ENCODE data around the gene SLC22A16. TPM values are rescaled to one million over a fixed set of nuclear protein-coding genes. Genes with fewer than 3 reads are reported as not detected.

Gene SLC22A16
- total RNA-seq, 1 experiment from 2014 or later: not detected

GRCh38 chr6:110523451-110524021 is 47.1 kb upstream of the SLC22A16 start:
- Mint-ChIP-seq H3K4me1 (ENCODE audit: insufficient read depth, unreplicated experiment) (peaks cover 7% of the 10 kb centered on the region), H3K36me3 (ENCODE audit: insufficient read depth, unreplicated experiment) (peaks cover 5% of the 10 kb centered on the region), H3K4me3 (ENCODE audit: unreplicated experiment) (no peak overlapping the region), H3K27ac (ENCODE audit: low read depth, unreplicated experiment) (no peak overlapping the region), H3K9me3 (ENCODE audit: unreplicated experiment) (no peaks in the 10 kb centered on the region), H3K27me3 (ENCODE audit: insufficient read depth, unreplicated experiment) (no peaks in the 10 kb centered on the region)
- intact Hi-C loops (cut with micrococcal nuclease): no loop called here
- no peak for TF ChIP-seq CTCF (IDR thresholded peaks at IDR 0.05; ENCODE audit: unreplicated experiment)
- POLR2A ChIA-PET: no interaction called here
- CTCF ChIA-PET: no interaction called here
- no peak for DNase-seq (ENCODE audit: unreplicated experiment)
- BruUV-seq (replicated peaks): no TSS peak

GRCh38 chr6:110522427-110522826 is 46.0 kb upstream of the SLC22A16 start:
- Mint-ChIP-seq H3K27ac (ENCODE audit: low read depth, unreplicated experiment) (no peak overlapping the region), H3K36me3 (ENCODE audit: insufficient read depth, unreplicated experiment) (peaks cover 5% of the 10 kb centered on the region), H3K9me3 (ENCODE audit: unreplicated experiment) (no peaks in the 10 kb centered on the region), H3K4me1 (ENCODE audit: insufficient read depth, unreplicated experiment) (peaks cover 8% of the 10 kb centered on the region), H3K27me3 (ENCODE audit: insufficient read depth, unreplicated experiment) (no peaks in the 10 kb centered on the region), H3K4me3 (ENCODE audit: unreplicated experiment) (no peak overlapping the region)
- CTCF ChIA-PET: no interaction called here
- BruUV-seq (replicated peaks): no TSS peak
- POLR2A ChIA-PET: no interaction called here
- DNase-seq (ENCODE audit: unreplicated experiment): no peak
- intact Hi-C loops (cut with micrococcal nuclease): no loop called here
- TF ChIP-seq CTCF (IDR thresholded peaks at IDR 0.05; ENCODE audit: unreplicated experiment): no peak

- Mint-ChIP-seq H3K27ac (ENCODE audit: low read depth, unreplicated experiment) (no peak overlapping the region), H3K27me3 (ENCODE audit: insufficient read depth, unreplicated experiment) (no peaks in the 10 kb centered on the region), H3K36me3 (ENCODE audit: insufficient read depth, unreplicated experiment) (peaks cover 5% of the 10 kb centered on the region), H3K9me3 (ENCODE audit: unreplicated experiment) (no peaks in the 10 kb centered on the region), H3K4me3 (ENCODE audit: unreplicated experiment) (no peak overlapping the region), H3K4me1 (ENCODE audit: insufficient read depth, unreplicated experiment) (peaks cover 12% of the 10 kb centered on the region)
- TF ChIP-seq CTCF (IDR thresholded peaks at IDR 0.05; ENCODE audit: unreplicated experiment): no peak
- no TSS peak for BruUV-seq (replicated peaks)
- DNase-seq (ENCODE audit: unreplicated experiment): no peak
- intact Hi-C loops (cut with micrococcal nuclease): no loop called here
- ChIA-PET CTCF (interaction anchor here (0.6 kb wide), 2 partner anchors 478 to 1521 kb away, joined by 3 to 5 read pairs; no protein-coding TSS in a partner anchor), POLR2A (interaction anchor here (0.8 kb wide), 1 partner anchor 1140 kb away, joined by 3 read pairs; no protein-coding TSS in a partner anchor)
Measured at GRCh38 chr6:110520992-110521543, 44.7 kb upstream of the SLC22A16 start.

GRCh38 chr6:110520209-110520965 is 44.0 kb upstream of the SLC22A16 start:
- Mint-ChIP-seq H3K27ac (ENCODE audit: low read depth, unreplicated experiment) (no peak overlapping the region), H3K9me3 (ENCODE audit: unreplicated experiment) (no peaks in the 10 kb centered on the region), H3K4me1 (ENCODE audit: insufficient read depth, unreplicated experiment) (peaks cover 12% of the 10 kb centered on the region), H3K4me3 (ENCODE audit: unreplicated experiment) (no peak overlapping the region), H3K27me3 (ENCODE audit: insufficient read depth, unreplicated experiment) (no peaks in the 10 kb centered on the region), H3K36me3 (ENCODE audit: insufficient read depth, unreplicated experiment) (peaks cover 5% of the 10 kb centered on the region)
- CTCF ChIA-PET: interaction anchor here (0.6 to 0.7 kb wide), 4 partner anchors 163 to 1522 kb away, joined by 3 to 5 read pairs (median 4); no protein-coding TSS in a partner anchor
- TF ChIP-seq CTCF (IDR thresholded peaks at IDR 0.05; ENCODE audit: unreplicated experiment): no peak
- intact Hi-C loops (cut with micrococcal nuclease): no loop called here
- BruUV-seq (replicated peaks): no TSS peak
- no peak for DNase-seq (ENCODE audit: unreplicated experiment)
- POLR2A ChIA-PET: no interaction called here

Data from MCF 10A (cell line).